HepG2 (cell line): ENCODE data around the gene RAB34. TPM values are rescaled to one million over a fixed set of nuclear protein-coding genes. Genes with fewer than 3 reads are reported as not detected.

Experiments used
- ATAC-seq: fragments of 200-7000 bp; cut with Tn5 transposase; 3 replicates; pipeline ENCODE4 v1.9.1; 2020; ENCODE audit warnings: mild to moderate bottlenecking, moderate library complexity
- BruUV-seq: library from RNA; stranded (reverse); fragments of 400-500 nt; replicated peaks from 2 replicates; lab custom pipeline; 2021; lab: Mats Ljungman, UMichigan
- CTCF ChIA-PET: fragments of 300-600 bp; formaldehyde crosslinking; extraction: SDS; loops from one replicate; lab custom pipeline; 2021; ENCODE audit warnings: low total read pairs, inconsistent platforms, low intra/inter-chr PET ratio; lab: Yijun Ruan, JAX
- POLR2A ChIA-PET: fragments of 350-600 bp; sonication (Branson Sonifier 250); formaldehyde crosslinking; loops from one replicate; lab custom pipeline; 2020; ENCODE audit warnings: antibody characterized with exemption, inconsistent platforms; lab: Yijun Ruan, JAX
- DNase-seq: peaks from one replicate; pipeline ENCODE4 v3.0.0-alpha.2; 2015; ENCODE audit warnings: low spot score
- FAIRE-seq: peaks from 3 replicates; lab custom pipeline; 2011; peaks lifted over from hg19 to GRCh38; lab: Jason Lieb, UNC
- H2AFZ ChIP-seq: one replicate; pipeline ENCODE4 v1.6.1; 2011; ENCODE audit warnings: low read length, inconsistent platforms
- H3K27ac ChIP-seq: fragments of 300-600 bp; 3 replicates; pipeline ENCODE4 v1.8.0; 2011; ENCODE audit warnings: mixed run types, mild to moderate bottlenecking, mixed read lengths, low read length, inconsistent platforms; ENCODE audit not compliant: insufficient read depth; ENCODE audit errors: extremely low read length
- H3K27me3 ChIP-seq, 2 experiments: fragments of 200-600 bp in 1 of 2; 2 replicates in 1 of 2; 3 replicates in 1 of 2; pipeline versions ENCODE4 v1.6.0 to v1.8.0; 2011; ENCODE audit warnings: low read length in 2 of 2, mild to moderate bottlenecking in 2 of 2, moderate library complexity in 2 of 2, inconsistent platforms in 1 of 2; ENCODE audit not compliant: insufficient read depth in 2 of 2, control insufficient read depth in 1 of 2
- H3K36me3 ChIP-seq, 2 experiments: fragments of 200-600 bp in 1 of 2; replicated peaks in 1 of 2; 2 replicates in 1 of 2; 3 replicates in 1 of 2; pipeline versions ENCODE4 v1.5.1 to v1.8.0; 2011; ENCODE audit warnings: low read length in 2 of 2, inconsistent platforms in 1 of 2; ENCODE audit not compliant: insufficient read depth in 2 of 2, control insufficient read depth in 1 of 2
- H3K4me1 ChIP-seq: 2 replicates; pipeline ENCODE4 v1.5.1; 2012; ENCODE audit warnings: low read length, inconsistent platforms; ENCODE audit not compliant: insufficient read depth
- H3K4me2 ChIP-seq: 2 replicates; pipeline ENCODE4 v1.6.0; 2011; ENCODE audit warnings: low read depth, low read length, inconsistent platforms
- H3K4me3 ChIP-seq, 3 experiments: fragments of 200-600 bp in 1 of 3; sonication (generic), shearing (Covaris generic) in 1 of 3; replicated peaks in 1 of 3; 2 replicates each; pipeline ENCODE4 v1.5.1; 2011 to 2016; ENCODE audit warnings: low read length in 3 of 3, inconsistent platforms in 2 of 3, low read depth in 2 of 3, mild to moderate bottlenecking in 2 of 3, control low read depth in 1 of 3, mixed read lengths in 1 of 3; ENCODE audit not compliant: insufficient read depth in 1 of 3
- H3K79me2 ChIP-seq: one replicate; pipeline ENCODE4 v1.6.1; 2011; ENCODE audit warnings: low read length, inconsistent platforms; ENCODE audit not compliant: insufficient read depth
- H3K9ac ChIP-seq: 2 replicates; pipeline ENCODE4 v1.6.0; 2011; ENCODE audit warnings: mild to moderate bottlenecking, low read depth, low read length, inconsistent platforms; ENCODE audit not compliant: insufficient read depth
- H3K9me3 ChIP-seq: 2 replicates; pipeline ENCODE4 v1.5.1; 2012; ENCODE audit warnings: mild to moderate bottlenecking, low read length
- H4K20me1 ChIP-seq: 2 replicates; pipeline ENCODE4 v1.6.0; 2011; ENCODE audit warnings: inconsistent platforms, mild to moderate bottlenecking, low read length, moderate library complexity; ENCODE audit not compliant: insufficient read depth
- CCDC6 ChIP-seq: sonication (generic); formaldehyde crosslinking; IDR thresholded peaks from 2 replicates; pipeline ENCODE4 v1.8.1; 2022; ENCODE audit warnings: mild to moderate bottlenecking, missing genetic modification reagents, moderate library complexity
- GTF3A ChIP-seq: sonication (generic); formaldehyde crosslinking; conservative IDR thresholded peaks from 2 replicates; pipeline ENCODE4 v1.4.0; 2020; ENCODE audit warnings: mild to moderate bottlenecking, missing genetic modification reagents
- HHEX ChIP-seq: IDR thresholded peaks from 2 replicates; pipeline ENCODE4 v1.6.1; 2016; ENCODE audit warnings: control low read depth
- HMG20B ChIP-seq: conservative IDR thresholded peaks from 2 replicates; pipeline ENCODE4 v1.6.1; 2016; ENCODE audit warnings: missing genetic modification reagents, missing compliant biosample characterization
- HNF4A ChIP-seq: sonication (generic); formaldehyde crosslinking; IDR thresholded peaks from 2 replicates; pipeline ENCODE4 v1.4.0; 2020; ENCODE audit warnings: missing genetic modification reagents
- HNRNPK ChIP-seq: fragments of 200-400 bp; formaldehyde crosslinking; IDR thresholded peaks from 2 replicates; pipeline ENCODE4 v1.6.1; 2018; ENCODE audit warnings: low read length, low read depth, moderate library complexity, mild to moderate bottlenecking; ENCODE audit not compliant: poor library complexity, severe bottlenecking
- JDP2 ChIP-seq: sonication (generic); formaldehyde crosslinking; IDR thresholded peaks from 2 replicates; pipeline ENCODE4 v1.8.1; 2022; ENCODE audit warnings: missing genetic modification reagents, borderline replicate concordance
- KLF13 ChIP-seq: sonication (generic); formaldehyde crosslinking; IDR thresholded peaks from 2 replicates; pipeline ENCODE4 v1.4.0; 2020; ENCODE audit warnings: mild to moderate bottlenecking, missing genetic modification reagents
- NBN ChIP-seq: fragments of 450-650 bp; conservative IDR thresholded peaks from 2 replicates; pipeline ENCODE4 v1.6.1; 2017
- PITX1 ChIP-seq: sonication (generic); formaldehyde crosslinking; IDR thresholded peaks from 2 replicates; pipeline ENCODE4 v1.5.1; 2020; ENCODE audit warnings: mild to moderate bottlenecking, missing genetic modification reagents
- RFX1 ChIP-seq: fragments of 450-650 bp; IDR thresholded peaks from 2 replicates; pipeline ENCODE4 v1.6.1; 2017
- SCMH1 ChIP-seq: sonication (generic); formaldehyde crosslinking; IDR thresholded peaks from 2 replicates; pipeline ENCODE4 v1.9.0; 2021; ENCODE audit warnings: missing genetic modification reagents, mild to moderate bottlenecking, borderline replicate concordance
- SRY ChIP-seq: sonication (generic); formaldehyde crosslinking; IDR thresholded peaks from 2 replicates; pipeline ENCODE4 v1.8.0; 2022; ENCODE audit warnings: mild to moderate bottlenecking, missing genetic modification reagents
- ZFP1 ChIP-seq: IDR thresholded peaks from 2 replicates; pipeline ENCODE4 v1.6.1; 2016
- ZFP82 ChIP-seq: sonication (generic); formaldehyde crosslinking; IDR thresholded peaks from 2 replicates; pipeline ENCODE4 v1.5.1; 2020; ENCODE audit warnings: mild to moderate bottlenecking, missing genetic modification reagents, borderline replicate concordance
- ZNF225 ChIP-seq: sonication (generic); formaldehyde crosslinking; IDR thresholded peaks from 2 replicates; pipeline ENCODE4 v1.4.0; 2020; ENCODE audit warnings: mild to moderate bottlenecking, missing genetic modification reagents
- ZNF501 ChIP-seq: sonication (generic); formaldehyde crosslinking; IDR thresholded peaks from 2 replicates; pipeline ENCODE4 v1.5.1; 2020; ENCODE audit warnings: mild to moderate bottlenecking, moderate library complexity, missing genetic modification reagents
- ZNF572 ChIP-seq: sonication (generic); formaldehyde crosslinking; IDR thresholded peaks from 2 replicates; pipeline ENCODE4 v1.5.1; 2020; ENCODE audit warnings: mild to moderate bottlenecking, missing genetic modification reagents
- ZNF616 ChIP-seq: sonication (generic); formaldehyde crosslinking; IDR thresholded peaks from 2 replicates; pipeline ENCODE4 v1.5.0; 2020; ENCODE audit warnings: low read depth, mild to moderate bottlenecking, missing genetic modification reagents
- ZNF652 ChIP-seq: IDR thresholded peaks from 2 replicates; pipeline ENCODE4 v1.6.1; 2016; ENCODE audit warnings: low read depth, borderline replicate concordance
- ZSCAN22 ChIP-seq: sonication (generic); formaldehyde crosslinking; IDR thresholded peaks from 2 replicates; pipeline ENCODE4 v1.4.0; 2020; ENCODE audit warnings: mild to moderate bottlenecking, missing genetic modification reagents
- WGBS: methylation state at CpG from one replicate; pipeline ENCODE4 v1.1.6; 2017; ENCODE audit warnings: low lambda C conversion rate; 5-methylcytosine and 5-hydroxymethylcytosine counted together
- in situ Hi-C: cut with HindIII; loops from 2 replicates; pipeline ENCODE4 v1.10.0; 2017; ENCODE audit warnings: low pct_unique_long_range_greater_than_20kb; ENCODE audit not compliant: extremely low pct_ligation_motif_present
- intact Hi-C: fragments of 100-400 bp; cut with micrococcal nuclease; formaldehyde crosslinking; loops from one replicate; pipeline ENCODE4 v1.10.0; 2022; ENCODE audit not compliant: unreplicated experiment
- polyA plus RNA-seq, 8 experiments: library from polyadenylated mRNA; depleted of rRNA in 3 of 8; stranded (reverse) in 7 of 8; unstranded in 1 of 8; fragments of >200 nt; fragmentation: Illumina TruSeq in 4 of 8; extraction: Trizol in 4 of 8; gene quantifications; 2 replicates each; pipeline versions ENCODE4 v1.2.1 to v1.2.3, GENCODE V29; 2011 to 2016; ENCODE audit warnings: low read depth in 4 of 8, missing spikeins in 1 of 8, mixed read lengths in 1 of 8; ENCODE audit not compliant: insufficient read depth in 1 of 8
- total RNA-seq, 5 experiments: library from RNA; depleted of rRNA; stranded (reverse); fragments of >200 nt; fragmentation: Illumina TruSeq; extraction: Trizol; gene quantifications; 2 replicates each; pipeline ENCODE4 v1.2.3, GENCODE V29; 2016; ENCODE audit warnings: low read depth in 1 of 5
- TF ChIP-seq, protein P1 (sequence below): sonication (generic); formaldehyde crosslinking; IDR thresholded peaks from 2 replicates; pipeline ENCODE4 v1.4.0; 2020; ENCODE audit warnings: mild to moderate bottlenecking, missing genetic modification reagents

RAB34 gene
- total and polyA plus RNA-seq, 2 of the 13 experiments (the other 11 are each of a cell fraction or from before 2014, with no cell fraction given), result 0.49 TPM; not detected in 1

DNA sequence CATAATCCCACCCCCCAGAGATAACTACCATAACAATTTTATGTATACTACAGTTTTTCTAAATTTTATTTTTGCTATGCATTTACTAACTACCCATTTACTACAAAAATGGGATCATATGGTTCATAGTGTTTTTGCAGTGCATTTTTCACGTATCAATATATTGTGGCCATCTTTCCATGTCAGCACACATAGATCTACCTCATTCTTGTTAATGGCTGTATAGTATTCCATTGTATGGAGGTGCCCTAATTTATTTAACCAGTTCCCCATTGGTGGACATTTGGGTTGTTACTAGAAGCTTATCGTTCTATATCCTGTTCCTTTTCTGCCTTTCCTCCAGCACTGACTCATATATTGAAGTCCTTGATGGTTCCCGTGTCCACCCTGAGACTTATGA lies 28.7 kb downstream of the RAB34 start (continued):
- no peak for TF ChIP-seq HMG20B
- TF ChIP-seq JDP2 (CRISPR knock-in tag), result no peak
- TF ChIP-seq SRY, result no peak
- TF ChIP-seq KLF13 (CRISPR knock-in tag), result no peak
- TF ChIP-seq HHEX (CRISPR knock-in tag), result no peak
- no peak for TF ChIP-seq RFX1
- no peak for TF ChIP-seq CCDC6
- TF ChIP-seq ZNF616 (CRISPR knock-in tag), result no peak
- TF ChIP-seq ZNF225 (CRISPR knock-in tag), result no peak

DNA sequence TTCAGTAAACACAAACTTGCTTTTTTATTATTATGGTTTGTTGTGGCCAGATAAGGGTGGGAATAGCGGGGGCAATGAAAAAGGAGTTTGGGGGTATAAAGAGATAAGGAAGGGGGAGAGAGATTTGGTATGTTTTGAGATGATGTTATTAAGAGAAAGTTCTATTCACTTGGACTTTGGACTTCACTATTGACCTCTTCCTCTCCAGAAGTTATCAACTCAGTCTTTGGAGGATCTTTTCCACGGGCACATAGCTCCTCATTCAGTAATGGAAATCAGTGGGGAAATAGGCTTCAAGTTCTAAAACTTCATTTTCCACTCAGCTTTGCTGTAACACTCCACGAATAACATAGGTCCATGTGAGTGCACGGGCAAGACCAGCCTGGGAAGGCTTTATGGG lies 29.2 kb downstream of the RAB34 start:
- H3K27me3 ChIP-seq, result no peaks in the 10 kb centered on the region
- H3K79me2 ChIP-seq, result no peaks in the 10 kb centered on the region
- in situ Hi-C loops (no loop called here), intact Hi-C loops (no loop called here)
- ATAC-seq (no peak), DNase-seq (no peak), FAIRE-seq (no peak)
- ChIA-PET CTCF (interaction anchor here (1.7 kb wide), 1 partner anchor 61 kb away, joined by 4 read pairs; no protein-coding TSS in a partner anchor), POLR2A (interaction anchor here (0.7 to 2.9 kb wide), 4 partner anchors 10 to 45 kb away, joined by 3 to 13 read pairs (median 6); partner anchors contain the start of gene RPL23A)
- BruUV-seq, result no TSS peak
- H3K4me3 ChIP-seq, result no peak overlapping the region
- H4K20me1 ChIP-seq, result no peaks in the 10 kb centered on the region
- H3K36me3 ChIP-seq, result peaks cover 45 to 80% of the 10 kb centered on the region in 2 experiments
- H2AFZ ChIP-seq, result no peak overlapping the region
- no peak overlapping the region for H3K4me2 ChIP-seq
- H3K27ac ChIP-seq, result no peak overlapping the region
- H3K9me3 ChIP-seq, result no peaks in the 10 kb centered on the region
- no peak overlapping the region for H3K9ac ChIP-seq
- WGBS, result 90% methylated on average over 4 of the region's 4 CpGs
- 0 out of 2 replicates have a peak, but pooled peaks cover 7% of the 10 kb centered on the region for H3K4me1 ChIP-seq
- no peak for TF ChIP-seq ZSCAN22 (CRISPR knock-in tag)
- TF ChIP-seq HNRNPK, result peak; percentile 66
- TF ChIP-seq ZFP1, result no peak
- TF ChIP-seq NBN, result no peak
- no peak for TF ChIP-seq ZFP82 (CRISPR knock-in tag)
- TF ChIP-seq, protein P1, sequence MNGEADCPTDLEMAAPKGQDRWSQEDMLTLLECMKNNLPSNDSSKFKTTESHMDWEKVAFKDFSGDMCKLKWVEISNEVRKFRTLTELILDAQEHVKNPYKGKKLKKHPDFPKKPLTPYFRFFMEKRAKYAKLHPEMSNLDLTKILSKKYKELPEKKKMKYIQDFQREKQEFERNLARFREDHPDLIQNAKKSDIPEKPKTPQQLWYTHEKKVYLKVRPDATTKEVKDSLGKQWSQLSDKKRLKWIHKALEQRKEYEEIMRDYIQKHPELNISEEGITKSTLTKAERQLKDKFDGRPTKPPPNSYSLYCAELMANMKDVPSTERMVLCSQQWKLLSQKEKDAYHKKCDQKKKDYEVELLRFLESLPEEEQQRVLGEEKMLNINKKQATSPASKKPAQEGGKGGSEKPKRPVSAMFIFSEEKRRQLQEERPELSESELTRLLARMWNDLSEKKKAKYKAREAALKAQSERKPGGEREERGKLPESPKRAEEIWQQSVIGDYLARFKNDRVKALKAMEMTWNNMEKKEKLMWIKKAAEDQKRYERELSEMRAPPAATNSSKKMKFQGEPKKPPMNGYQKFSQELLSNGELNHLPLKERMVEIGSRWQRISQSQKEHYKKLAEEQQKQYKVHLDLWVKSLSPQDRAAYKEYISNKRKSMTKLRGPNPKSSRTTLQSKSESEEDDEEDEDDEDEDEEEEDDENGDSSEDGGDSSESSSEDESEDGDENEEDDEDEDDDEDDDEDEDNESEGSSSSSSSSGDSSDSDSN (CRISPR knock-in tag), result no peak
- 0 out of 2 replicates have a peak, but pooled peaks have one; percentile 16 for TF ChIP-seq HNF4A (CRISPR knock-in tag)
- TF ChIP-seq PITX1 (CRISPR knock-in tag), result no peak
- TF ChIP-seq ZNF652 (CRISPR knock-in tag), result peak; percentile 60; the same call in 1 of the 2 replicates
- TF ChIP-seq ZNF501 (CRISPR knock-in tag), result no peak
- no peak for TF ChIP-seq GTF3A (CRISPR knock-in tag)
- no peak for TF ChIP-seq SCMH1 (CRISPR knock-in tag)
- no peak for TF ChIP-seq ZNF572 (CRISPR knock-in tag)
